OCI-LY1 (cell line): Measurements from ENCODE around the gene PRRG2.

Experiments
- EZH2 ChIP-seq: fragments of 200-600 bp; sonication (generic), shearing (Covaris generic); IDR thresholded peaks from 2 replicates; pipeline ENCODE4 v1.8.0; 2017; ENCODE audit warnings: borderline replicate concordance, mixed run types, mild to moderate bottlenecking, antibody characterized with exemption, low read length, moderate library complexity, mixed read lengths
- TF ChIP-seq, protein P1 (sequence below): fragments of 200-600 bp; sonication (generic), shearing (Covaris generic); IDR thresholded peaks from 2 replicates; pipeline ENCODE4 v1.5.1; 2017; ENCODE audit warnings: mild to moderate bottlenecking, antibody characterized with exemption, low read length, moderate library complexity, mixed read lengths

- TF ChIP-seq, protein P1, sequence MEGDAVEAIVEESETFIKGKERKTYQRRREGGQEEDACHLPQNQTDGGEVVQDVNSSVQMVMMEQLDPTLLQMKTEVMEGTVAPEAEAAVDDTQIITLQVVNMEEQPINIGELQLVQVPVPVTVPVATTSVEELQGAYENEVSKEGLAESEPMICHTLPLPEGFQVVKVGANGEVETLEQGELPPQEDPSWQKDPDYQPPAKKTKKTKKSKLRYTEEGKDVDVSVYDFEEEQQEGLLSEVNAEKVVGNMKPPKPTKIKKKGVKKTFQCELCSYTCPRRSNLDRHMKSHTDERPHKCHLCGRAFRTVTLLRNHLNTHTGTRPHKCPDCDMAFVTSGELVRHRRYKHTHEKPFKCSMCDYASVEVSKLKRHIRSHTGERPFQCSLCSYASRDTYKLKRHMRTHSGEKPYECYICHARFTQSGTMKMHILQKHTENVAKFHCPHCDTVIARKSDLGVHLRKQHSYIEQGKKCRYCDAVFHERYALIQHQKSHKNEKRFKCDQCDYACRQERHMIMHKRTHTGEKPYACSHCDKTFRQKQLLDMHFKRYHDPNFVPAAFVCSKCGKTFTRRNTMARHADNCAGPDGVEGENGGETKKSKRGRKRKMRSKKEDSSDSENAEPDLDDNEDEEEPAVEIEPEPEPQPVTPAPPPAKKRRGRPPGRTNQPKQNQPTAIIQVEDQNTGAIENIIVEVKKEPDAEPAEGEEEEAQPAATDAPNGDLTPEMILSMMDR: no peak
- TF ChIP-seq EZH2: no peak
Observed at GRCh38 chr19:49559928-49560327, 21.2 kb upstream of the PRRG2 start.
